NCI-H345 (cell line): ENCODE results near the gene CCDC15.

Experiments
- DNase-seq: peaks from one replicate; lab custom pipeline; 2025; lab: John Stamatoyannopoulos, UW

Gene CCDC15

GRCh38 chr11:124953753-124954589 lies at the start of gene CCDC15:
TSS of gene CCDC15 (plus strand) at chr11:124954202. CDS start at chr11:124954733, 531 bp downstream.
- peak; percentile 99 for DNase-seq

- DNase-seq: no peak
Measured at GRCh38 chr11:124915541-124916369, 38.2 kb upstream of the CCDC15 start.

- DNase-seq: no peak
Measured at GRCh38 chr11:124916370-124916710, 37.7 kb upstream of the CCDC15 start.

- DNase-seq: no peak
Measured at GRCh38 chr11:124917115-124917637, 36.8 kb upstream of the CCDC15 start.

- DNase-seq: no peak
Measured at GRCh38 chr11:124918950-124919349, 35.1 kb upstream of the CCDC15 start, which contains the start of gene HEPN1. TSS of gene HEPN1 (plus strand) at chr11:124919250.

GRCh38 chr11:124919898-124920297 lies 34.1 kb upstream of the CCDC15 start:
- no peak for DNase-seq

- no peak for DNase-seq
Measured at GRCh38 chr11:124920356-124920755, 33.6 kb upstream of the CCDC15 start.

GRCh38 chr11:124920870-124921609 lies 33.0 kb upstream of the CCDC15 start:
- DNase-seq: peak; percentile 38

- no peak for DNase-seq
Measured at GRCh38 chr11:124922831-124923230, 31.2 kb upstream of the CCDC15 start.

- DNase-seq: no peak
Measured at GRCh38 chr11:124923296-124923695, 30.7 kb upstream of the CCDC15 start.

- no peak for DNase-seq
Measured at GRCh38 chr11:124928942-124929665, 24.9 kb upstream of the CCDC15 start.

- DNase-seq: no peak
Measured at GRCh38 chr11:124930799-124931198, 23.2 kb upstream of the CCDC15 start.

GRCh38 chr11:124934862-124935547 lies 19.0 kb upstream of the CCDC15 start:
- DNase-seq: no peak

GRCh38 chr11:124935548-124936514 lies 18.2 kb upstream of the CCDC15 start, which contains the start of gene HEPACAM:
TSS of gene HEPACAM (minus strand) at chr11:124936047. CDS start at chr11:124936006, 41 bp downstream.
- no peak for DNase-seq

GRCh38 chr11:124937336-124937935 lies 16.6 kb upstream of the CCDC15 start:
- DNase-seq: no peak

- DNase-seq: no peak
Measured at GRCh38 chr11:124938206-124938765, 15.7 kb upstream of the CCDC15 start.

GRCh38 chr11:124938970-124939369 lies 15.0 kb upstream of the CCDC15 start:
- no peak for DNase-seq

- DNase-seq: no peak
Measured at GRCh38 chr11:124941703-124942102, 12.3 kb upstream of the CCDC15 start.
